NCI-H1417 treated with DMSO at 0.1 percent for 48 hours (cell line): Measurements from ENCODE around the gene ABHD2.
"Not testable (repeated sequence)": the region's sequence is repeated elsewhere in the genome, so short reads cannot be mapped to it uniquely, and the experiment has no call there.

Experiments
- DNase-seq: peaks from one replicate; lab custom pipeline; 2025; lab: John Stamatoyannopoulos, UW

The ABHD2 gene

DNA sequence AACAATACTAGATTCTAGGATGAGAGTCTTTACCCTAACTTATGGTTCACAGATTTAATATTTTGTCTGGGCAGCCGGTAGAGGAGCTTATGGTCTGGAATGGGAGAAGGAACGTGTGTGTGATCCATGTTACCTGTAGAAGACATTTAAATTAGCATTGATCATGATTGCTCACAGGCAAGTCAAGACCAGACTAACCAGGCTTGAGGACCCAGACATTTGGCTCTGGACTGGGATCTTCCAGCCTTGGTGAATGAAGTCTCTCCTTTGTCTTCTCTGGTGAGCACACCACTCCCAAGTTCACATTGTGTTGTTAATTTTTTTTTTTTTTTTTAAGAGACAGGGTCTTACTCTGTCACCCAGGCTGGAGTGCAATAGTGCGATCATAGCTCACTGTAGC is 11.7 kb downstream of the ABHD2 start:
- DNase-seq: no peak

DNA sequence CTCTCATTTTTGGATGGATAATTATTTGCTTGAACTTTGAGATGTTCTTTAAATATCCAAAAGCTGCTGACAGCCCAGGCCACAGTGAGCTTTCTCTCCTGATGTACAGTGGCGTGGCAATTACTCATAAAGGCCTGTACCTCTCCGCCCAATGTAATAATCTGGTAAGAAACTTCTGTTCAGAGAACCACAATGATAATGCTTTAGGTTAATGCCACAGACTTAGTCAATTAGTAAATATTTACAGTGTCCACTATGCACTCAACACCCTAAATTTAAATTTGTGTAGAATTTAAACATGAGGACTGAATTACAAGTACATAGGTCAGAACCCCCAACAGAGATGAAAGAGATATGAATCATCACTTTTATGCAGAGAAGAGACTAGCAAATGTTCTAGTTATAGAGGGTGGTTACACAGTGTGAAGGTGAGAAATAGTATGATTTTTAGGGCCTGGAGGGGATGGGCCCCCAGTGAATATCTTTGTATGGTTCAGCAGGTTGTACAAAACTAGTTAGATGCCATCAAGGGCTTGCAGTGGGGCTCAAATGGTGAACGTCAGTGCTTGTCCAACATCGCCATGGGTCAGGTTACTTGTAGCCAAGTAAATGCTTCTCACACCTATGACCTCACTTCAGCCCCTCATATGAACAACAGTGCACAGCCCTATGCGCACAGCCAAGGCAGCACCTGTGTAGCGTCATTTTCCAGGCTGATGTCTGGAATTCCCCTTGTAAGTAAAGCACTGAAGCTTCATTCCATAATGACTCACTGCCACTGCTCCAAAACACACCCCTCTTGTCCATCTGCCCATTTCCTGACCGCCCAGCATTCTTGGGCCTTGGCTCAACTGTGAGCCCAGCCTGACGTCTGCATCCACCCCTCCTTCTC is 13.3 kb downstream of the ABHD2 start:
- no peak for DNase-seq

DNA sequence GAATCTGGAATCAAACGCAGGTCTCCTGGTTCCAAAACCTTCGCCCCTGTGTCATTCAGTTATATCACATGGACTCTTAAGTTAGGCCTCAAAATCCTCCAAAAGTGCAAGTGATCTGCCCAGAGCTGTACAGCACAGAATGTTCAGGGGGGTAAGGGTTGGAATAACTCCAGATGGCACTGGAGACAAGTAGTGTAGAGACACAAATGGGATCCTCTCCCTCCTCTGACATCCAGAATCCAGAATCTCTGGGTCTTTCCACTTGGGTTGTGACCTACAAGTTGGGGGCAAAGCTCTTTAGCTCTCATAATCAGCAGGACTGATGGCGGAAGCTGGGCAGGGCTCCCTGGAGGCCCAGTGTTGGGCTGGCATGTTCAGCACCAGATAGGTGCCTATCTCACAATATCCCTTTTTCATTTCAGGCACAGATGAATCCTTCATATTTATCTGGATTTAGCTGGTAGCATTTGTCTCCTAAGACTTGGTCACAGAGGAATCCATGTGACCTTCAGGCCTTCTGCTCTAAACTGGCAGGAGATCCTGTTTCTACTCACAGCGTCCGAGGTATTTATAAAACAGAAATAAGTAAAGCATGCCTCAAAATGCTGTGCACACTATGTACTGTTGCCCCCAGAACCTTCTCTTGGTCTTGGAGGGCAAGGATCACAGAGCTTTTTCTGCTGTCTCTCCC is 15.4 kb downstream of the ABHD2 start:
- no peak for DNase-seq

GRCh38 chr15:89104172-89104564 is 15.9 kb downstream of the ABHD2 start:
- DNase-seq: no peak

- no peak for DNase-seq
Measured at GRCh38 chr15:89105147-89105546, 16.9 kb downstream of the ABHD2 start.

DNA sequence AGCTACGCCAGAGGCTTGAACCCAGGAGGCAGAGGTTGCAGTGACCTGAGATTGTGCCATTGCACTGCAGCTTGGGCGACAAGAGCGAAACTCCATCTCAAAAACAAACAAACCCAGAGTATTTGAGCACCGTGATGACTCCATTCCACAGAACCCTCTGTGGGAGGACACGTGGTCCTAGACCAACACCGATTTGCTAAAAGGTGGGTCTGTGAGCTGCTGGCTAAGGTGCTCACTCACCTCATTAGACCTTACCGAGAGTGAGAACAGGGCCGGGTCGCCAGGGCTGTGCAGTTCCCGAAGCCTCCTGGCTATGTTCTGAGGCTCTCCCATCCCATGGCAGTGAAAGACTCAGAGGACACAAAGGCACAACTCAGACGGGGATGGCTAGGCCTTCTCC is 17.9 kb downstream of the ABHD2 start:
- no peak for DNase-seq

DNA sequence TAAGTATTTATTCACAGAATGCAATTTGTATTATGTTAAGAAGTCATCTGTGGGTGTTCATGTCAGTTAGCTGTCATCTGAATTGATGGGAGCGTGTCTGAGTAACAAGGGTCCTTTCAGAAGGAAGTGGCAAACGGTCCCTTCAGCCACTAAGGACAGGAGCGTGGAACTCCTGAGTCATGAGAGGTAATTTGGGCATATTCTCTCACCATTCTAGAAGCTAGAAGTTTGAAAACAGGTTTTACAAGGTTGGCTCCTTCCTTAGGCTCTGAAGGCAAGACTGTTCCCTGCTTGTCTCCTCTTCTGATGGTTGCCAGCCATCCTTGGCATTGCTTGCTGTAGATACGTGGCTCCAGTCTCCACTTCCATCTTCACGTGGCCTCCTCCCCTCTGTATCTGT is 19.7 kb downstream of the ABHD2 start:
- DNase-seq: no peak

DNA sequence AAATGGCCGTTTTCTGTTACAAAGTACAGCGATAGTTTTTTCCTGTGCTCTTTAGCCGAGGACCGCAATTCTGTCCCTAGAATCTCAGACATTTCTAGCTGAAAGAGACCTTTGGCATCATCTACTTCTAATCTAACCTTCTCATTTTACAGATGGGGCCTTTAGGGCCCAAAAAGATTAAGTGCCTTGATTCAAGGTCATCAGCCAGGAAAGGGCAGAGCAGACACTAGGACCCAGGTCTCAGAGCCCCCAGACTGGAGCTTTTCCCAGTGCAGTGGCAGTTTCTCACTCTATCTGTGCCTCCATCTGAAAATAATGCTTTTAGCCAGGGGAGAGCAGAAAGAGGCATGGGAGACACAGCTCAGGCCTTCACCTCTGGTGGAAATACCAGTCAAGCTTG is 20.6 kb downstream of the ABHD2 start:
- no peak for DNase-seq

- DNase-seq: no peak
Measured at GRCh38 chr15:89109238-89109637, 21.0 kb downstream of the ABHD2 start.

GRCh38 chr15:89110060-89110459 is 21.8 kb downstream of the ABHD2 start:
- DNase-seq: no peak

DNA sequence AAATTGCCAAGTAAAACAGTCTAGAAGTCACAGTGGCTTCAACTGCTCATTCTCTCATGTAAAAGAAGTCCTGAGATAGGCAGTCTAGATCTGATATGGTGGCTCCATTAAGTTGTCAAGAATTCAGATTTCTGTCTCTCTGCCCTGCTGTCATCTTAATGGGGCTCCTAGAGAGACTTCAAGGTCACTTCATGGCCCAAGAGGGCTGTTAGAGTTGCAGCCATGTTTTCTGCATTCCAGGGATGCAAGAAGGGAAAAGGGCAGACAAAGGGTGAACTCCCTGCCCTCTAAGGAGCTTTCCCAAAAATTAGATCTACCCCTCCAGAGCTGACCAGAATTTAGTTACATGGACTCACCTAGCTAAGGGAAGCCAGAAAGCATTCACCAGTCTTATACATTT is 23.1 kb downstream of the ABHD2 start:
- no peak for DNase-seq

DNA sequence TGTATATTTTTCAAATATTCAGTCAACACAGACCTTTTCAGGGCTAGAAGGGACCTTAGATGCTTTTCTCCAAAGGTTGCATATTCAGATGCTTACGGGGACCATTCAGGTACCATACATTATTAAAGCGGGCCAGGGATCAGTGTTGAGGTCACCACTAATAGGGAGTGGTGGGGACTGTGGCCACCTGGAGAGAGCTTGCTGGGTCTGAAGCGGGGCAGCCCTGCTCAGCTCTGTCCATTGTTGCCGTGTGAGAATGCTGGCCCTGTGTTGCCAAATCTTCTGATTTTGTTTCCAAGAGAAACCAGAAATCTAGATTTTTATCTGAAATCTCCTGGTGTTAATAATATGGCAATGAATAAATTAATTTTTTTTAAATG is 23.7 kb downstream of the ABHD2 start:
- no peak for DNase-seq

DNA sequence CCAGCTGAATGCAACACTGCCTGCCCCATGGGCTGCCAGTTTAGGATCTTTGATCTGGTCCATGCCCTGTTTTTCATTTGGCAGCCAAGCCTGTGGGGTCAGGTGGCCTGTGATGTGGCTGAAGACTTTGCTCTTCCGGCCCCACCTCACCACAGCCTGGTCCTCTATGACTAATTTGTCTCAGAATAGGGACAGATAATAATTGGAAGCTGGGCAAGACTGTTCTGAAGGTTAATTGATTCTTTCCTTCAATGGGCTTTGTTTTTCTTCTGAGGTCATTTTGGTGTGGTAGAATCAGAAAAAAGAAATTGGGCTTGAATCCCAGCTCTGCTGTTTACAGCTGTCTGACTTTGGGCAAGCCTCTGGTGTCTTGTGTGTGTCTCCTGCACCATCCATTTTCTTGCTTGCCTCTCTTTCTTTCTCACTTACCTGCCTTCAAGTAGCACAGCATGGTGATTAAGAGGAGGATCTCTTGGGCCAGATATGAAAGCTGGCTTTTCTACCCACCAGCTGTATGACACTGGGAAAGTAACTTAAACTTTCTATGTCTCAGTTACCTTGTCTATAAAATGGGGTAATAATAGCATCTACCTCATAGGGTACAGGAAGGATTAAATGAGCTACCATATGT is 24.2 kb downstream of the ABHD2 start:
- no peak for DNase-seq

GRCh38 chr15:89113296-89114024 is 25.2 kb downstream of the ABHD2 start:
- no peak for DNase-seq

GRCh38 chr15:89114990-89115389 is 26.7 kb downstream of the ABHD2 start:
- DNase-seq: peak; percentile 64

DNA sequence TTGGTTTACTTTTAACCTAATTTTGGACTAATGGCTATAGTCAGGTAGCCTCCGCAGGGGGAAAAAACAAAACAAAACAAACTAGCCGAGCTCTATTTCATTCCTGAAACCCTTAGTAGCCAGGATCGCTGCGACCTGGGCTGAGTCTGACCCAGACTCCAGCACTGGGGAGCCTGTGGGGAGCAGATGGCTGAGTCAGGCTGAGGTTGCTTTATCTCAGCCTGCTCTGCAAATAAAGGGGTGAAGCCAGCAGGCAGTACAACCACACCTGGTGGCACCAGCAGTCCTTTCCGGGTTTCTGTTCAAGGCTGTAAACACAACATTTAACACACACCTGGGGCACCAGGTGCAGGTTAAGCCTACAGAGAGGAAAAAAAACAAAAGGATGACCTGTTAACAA is 27.3 kb downstream of the ABHD2 start:
- DNase-seq: peak; percentile 90

DNA sequence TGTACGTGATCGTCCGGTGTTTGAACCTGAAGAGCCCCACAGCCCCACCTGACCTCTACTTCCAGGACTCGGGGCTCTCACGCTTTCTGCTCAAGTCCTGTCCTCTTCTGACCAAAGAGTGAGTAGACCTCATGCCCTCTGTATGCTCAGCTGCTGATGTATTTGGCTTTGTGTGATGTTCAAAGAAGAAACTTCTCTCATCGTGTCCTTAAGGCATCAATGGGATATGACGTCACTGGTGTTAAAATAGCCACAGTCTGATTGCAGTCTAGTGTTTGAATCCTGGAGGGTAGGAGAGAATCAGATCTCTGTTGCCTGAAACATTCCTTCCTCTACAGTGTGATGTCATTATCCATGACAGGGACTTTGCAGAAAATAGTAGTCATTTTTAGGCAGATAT is 28.1 kb downstream of the ABHD2 start:
- DNase-seq: peak; percentile 49

GRCh38 chr15:89117790-89118189 is 29.5 kb downstream of the ABHD2 start:
- no peak for DNase-seq

GRCh38 chr15:89118481-89118989 is 30.3 kb downstream of the ABHD2 start:
- no peak for DNase-seq

- no peak for DNase-seq
Measured at GRCh38 chr15:89119489-89120478, 31.5 kb downstream of the ABHD2 start.

DNA sequence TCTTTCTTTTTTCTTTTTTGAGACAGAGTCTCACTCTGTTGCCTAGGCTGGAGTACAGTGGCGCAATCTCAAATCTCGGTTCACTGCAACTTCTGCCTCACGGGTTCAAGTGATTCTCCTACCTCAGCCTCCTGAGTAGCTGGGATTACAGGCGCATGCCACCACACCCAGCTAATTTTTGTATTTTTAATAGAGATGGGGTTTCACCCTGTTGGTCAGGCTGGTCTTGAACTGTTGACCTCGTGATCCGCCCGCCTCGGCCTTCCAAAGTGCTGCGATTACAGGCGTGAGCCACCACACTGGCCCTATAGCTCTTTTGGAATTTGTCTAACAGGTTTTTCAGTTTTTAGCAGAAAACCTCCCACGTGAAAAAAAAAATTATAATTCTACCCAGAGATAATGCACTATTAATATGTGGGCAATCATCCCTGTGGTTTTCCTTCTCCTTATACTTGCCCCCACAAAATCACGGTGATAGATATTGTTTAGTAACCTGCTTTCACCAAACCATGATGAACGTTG is 32.3 kb downstream of the ABHD2 start:
- DNase-seq: not testable (repeated sequence)
